Measurements from ENCODE around the gene CXorf38. TPM values are rescaled to one million over a fixed set of nuclear protein-coding genes. Genes with fewer than 3 reads are reported as not detected.

CXorf38 gene, protein sequence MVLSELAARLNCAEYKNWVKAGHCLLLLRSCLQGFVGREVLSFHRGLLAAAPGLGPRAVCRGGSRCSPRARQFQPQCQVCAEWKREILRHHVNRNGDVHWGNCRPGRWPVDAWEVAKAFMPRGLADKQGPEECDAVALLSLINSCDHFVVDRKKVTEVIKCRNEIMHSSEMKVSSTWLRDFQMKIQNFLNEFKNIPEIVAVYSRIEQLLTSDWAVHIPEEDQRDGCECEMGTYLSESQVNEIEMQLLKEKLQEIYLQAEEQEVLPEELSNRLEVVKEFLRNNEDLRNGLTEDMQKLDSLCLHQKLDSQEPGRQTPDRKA
- 6.1 TPM for polyA plus RNA-seq (2013, experiment 1 of 2)
- polyA plus RNA-seq (2013, experiment 2 of 2) = 8.0 TPM

DNA sequence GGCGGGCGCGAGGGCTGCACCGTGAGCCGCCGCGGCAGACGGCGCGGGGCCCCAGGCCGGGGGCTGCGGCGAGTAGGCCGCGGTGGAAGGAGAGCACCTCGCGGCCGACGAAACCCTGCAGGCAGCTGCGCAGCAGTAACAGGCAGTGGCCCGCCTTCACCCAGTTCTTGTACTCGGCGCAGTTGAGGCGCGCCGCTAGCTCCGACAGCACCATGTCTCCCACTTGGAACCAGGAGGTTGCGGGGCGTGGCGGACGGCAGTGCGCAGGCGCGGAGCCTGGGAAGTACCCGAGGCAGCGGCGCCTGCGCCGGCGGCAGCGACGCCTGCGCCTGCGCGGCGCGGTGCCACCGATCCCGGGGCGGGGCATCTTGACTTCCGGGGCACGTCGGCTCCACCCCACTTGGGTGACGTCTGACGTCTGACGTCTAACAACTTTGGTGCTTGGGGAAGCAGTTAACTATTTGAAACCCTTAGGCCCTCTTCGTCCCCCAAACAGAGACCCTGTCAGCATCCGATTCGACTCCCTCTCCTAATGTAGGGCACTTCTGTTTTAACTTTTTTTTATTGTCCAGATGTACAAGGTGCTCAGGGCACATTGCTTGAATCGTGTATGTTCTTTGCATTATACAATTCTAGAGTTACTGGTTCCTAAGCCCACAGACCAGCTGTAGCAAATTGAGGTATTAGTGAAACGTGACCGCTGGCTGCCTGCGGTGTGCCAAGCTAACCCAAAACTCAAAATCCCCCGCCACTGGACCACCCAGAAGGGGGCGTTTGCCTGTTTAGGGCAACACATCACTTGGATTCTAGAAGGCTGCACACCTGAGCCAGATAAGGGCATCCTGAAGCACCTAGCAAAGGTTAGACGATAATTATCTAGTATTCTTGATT is at the start of gene CXorf38:
CXorf38 (minus strand) TSS at position 255 of the 891 bp plus-strand sequence; CDS start at position 214, 41 bp downstream.
- Histone ChIP-seq H3K27me3 (ENCODE audit: insufficient read depth, low read length) (no peaks in the 10 kb centered on the region), H3K4me1 (ENCODE audit: insufficient read depth, low read length) (peaks cover 5% of the 10 kb centered on the region; the same call in 1 of the 2 replicates), H3K27ac (ENCODE audit: low read depth, low read length) (peak within 1 kb of the TSS; percentile 82; the same call in 1 of the 2 replicates), H3K36me3 (ENCODE audit: insufficient read depth, low read length) (peaks cover 41% of the 10 kb centered on the region), H3K9me3 (ENCODE audit: insufficient read depth, low read depth, low read length) (no peaks in the 10 kb centered on the region), H3K4me3 (ENCODE audit: low read length) (peak within 1 kb of the TSS; percentile 84), H3K9ac (ENCODE audit: low read depth, low read length) (peak within 1 kb of the TSS; percentile 76)
- WGBS = 5% methylated on average over 63 of the region's 66 CpGs

DNA sequence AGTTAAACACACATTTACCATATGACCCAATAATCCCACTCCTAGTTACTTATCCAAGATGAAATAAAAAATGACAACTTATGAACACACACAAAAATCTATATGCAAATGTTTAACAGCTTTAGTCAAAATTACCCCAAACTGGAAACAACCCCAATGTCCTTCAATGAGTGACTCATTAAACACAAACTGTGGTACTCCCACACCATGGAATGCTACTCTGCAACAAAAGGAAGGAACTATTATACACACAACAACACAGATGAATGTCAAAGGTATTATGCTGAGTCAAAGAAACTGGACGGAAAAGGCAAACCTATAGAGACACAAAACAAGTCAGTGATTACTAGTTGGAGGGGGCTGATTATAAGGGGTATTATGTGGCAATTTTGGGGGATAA is 47.4 kb upstream of the CXorf38 start:
- Histone ChIP-seq H3K9ac (ENCODE audit: low read depth, low read length) (no peak overlapping the region), H3K4me1 (ENCODE audit: insufficient read depth, low read length) (peaks cover 8% of the 10 kb centered on the region; the same call in 1 of the 2 replicates), H3K27ac (ENCODE audit: low read depth, low read length) (no peak overlapping the region), H3K36me3 (ENCODE audit: insufficient read depth, low read length) (peaks cover 87% of the 10 kb centered on the region), H3K4me3 (ENCODE audit: low read length) (no peak overlapping the region), H3K9me3 (ENCODE audit: insufficient read depth, low read depth, low read length) (no peaks in the 10 kb centered on the region), H3K27me3 (ENCODE audit: insufficient read depth, low read length) (no peaks in the 10 kb centered on the region)
- 100% methylated on average over 1 of the region's 1 CpG for WGBS

DNA sequence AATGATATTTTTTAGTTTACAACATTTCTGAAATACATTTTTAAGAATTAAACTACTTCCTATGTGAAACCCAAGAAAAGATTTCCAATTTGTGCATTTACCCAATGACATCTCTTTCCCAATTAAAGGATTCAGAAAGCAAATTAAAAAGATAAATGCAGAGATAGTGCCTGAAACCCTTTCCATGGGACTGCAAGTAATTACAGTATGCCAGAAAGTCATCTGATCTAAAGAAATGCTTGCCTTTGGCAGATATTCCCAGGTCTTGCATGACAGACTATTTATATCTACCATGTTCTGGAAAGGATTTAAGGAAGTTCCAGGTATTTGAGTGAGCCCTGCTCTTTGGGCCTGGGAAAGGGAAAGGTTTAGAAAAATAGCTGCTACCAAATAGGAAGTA is 41.6 kb upstream of the CXorf38 start:
- no peaks in the 10 kb centered on the region for H3K27me3 ChIP-seq (ENCODE audit: insufficient read depth, low read length)
- no peaks in the 10 kb centered on the region for H3K9me3 ChIP-seq (ENCODE audit: insufficient read depth, low read depth, low read length)
- no peak overlapping the region for H3K4me3 ChIP-seq (ENCODE audit: low read length)
- peaks cover 89% of the 10 kb centered on the region for H3K36me3 ChIP-seq (ENCODE audit: insufficient read depth, low read length)
- H3K9ac ChIP-seq (ENCODE audit: low read depth, low read length) = no peak overlapping the region
- H3K4me1 ChIP-seq (ENCODE audit: insufficient read depth, low read length) = peaks cover 9% of the 10 kb centered on the region; the same call in 1 of the 2 replicates
- H3K27ac ChIP-seq (ENCODE audit: low read depth, low read length) = no peak overlapping the region

DNA sequence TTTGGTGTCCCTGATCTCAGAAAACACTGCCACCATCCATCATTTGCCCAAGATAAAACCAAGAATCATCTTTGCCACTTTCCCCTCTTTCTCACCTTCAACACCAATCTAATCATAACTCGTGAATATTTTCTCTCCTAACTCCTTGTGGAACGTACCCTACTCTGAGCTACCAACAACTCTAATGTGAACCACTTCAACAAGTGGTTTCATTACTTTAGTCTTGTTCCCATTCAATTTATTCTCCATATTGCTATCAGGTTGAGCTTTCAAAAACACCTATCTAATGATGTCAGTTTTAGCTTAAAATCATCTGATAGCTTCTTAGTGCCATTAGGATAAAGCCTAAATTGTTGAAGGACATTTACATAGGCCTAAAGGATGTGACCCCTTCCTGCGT is 39.8 kb upstream of the CXorf38 start:
- H3K9ac ChIP-seq (ENCODE audit: low read depth, low read length) = no peak overlapping the region
- no peak overlapping the region for H3K4me3 ChIP-seq (ENCODE audit: low read length)
- no peaks in the 10 kb centered on the region for H3K27me3 ChIP-seq (ENCODE audit: insufficient read depth, low read length)
- 93% methylated on average over 3 of the region's 3 CpGs for WGBS
- H3K4me1 ChIP-seq (ENCODE audit: insufficient read depth, low read length) = peaks cover 9% of the 10 kb centered on the region; the same call in 1 of the 2 replicates
- H3K27ac ChIP-seq (ENCODE audit: low read depth, low read length) = no peak overlapping the region
- no peaks in the 10 kb centered on the region for H3K9me3 ChIP-seq (ENCODE audit: insufficient read depth, low read depth, low read length)
- H3K36me3 ChIP-seq (ENCODE audit: insufficient read depth, low read length) = peaks cover 89% of the 10 kb centered on the region

DNA sequence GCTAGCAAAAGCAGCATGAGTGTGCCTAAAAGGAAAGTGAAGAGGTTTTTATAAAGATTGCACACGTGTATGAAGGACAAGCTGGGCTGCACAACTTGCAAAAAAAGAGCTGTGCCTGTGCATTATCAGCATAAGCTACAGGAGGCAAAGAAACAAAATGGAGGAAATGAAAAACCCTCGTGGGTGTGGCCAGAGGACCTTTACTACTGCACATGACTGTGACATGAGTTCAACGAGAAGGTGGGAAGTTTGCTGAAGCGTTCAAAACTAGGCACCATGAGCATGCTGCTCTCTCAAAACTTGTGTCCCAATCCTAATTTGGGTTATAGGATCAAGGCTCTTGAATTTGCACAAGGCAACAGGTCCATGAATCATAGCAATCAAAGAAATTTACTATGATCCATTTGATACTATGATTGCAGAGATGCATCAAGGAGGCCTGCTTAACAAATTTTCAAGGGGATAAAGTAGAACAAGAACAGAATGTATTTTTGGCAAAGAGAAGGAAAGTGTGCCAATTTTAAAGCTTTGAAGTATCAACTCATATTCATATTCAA is 38.1 kb upstream of the CXorf38 start:
- Histone ChIP-seq H3K27me3 (ENCODE audit: insufficient read depth, low read length) (no peaks in the 10 kb centered on the region), H3K36me3 (ENCODE audit: insufficient read depth, low read length) (peaks cover 96% of the 10 kb centered on the region), H3K4me1 (ENCODE audit: insufficient read depth, low read length) (0 out of 2 replicates have a peak, but pooled peaks cover 3% of the 10 kb centered on the region), H3K9ac (ENCODE audit: low read depth, low read length) (no peak overlapping the region), H3K9me3 (ENCODE audit: insufficient read depth, low read depth, low read length) (no peaks in the 10 kb centered on the region), H3K27ac (ENCODE audit: low read depth, low read length) (no peak overlapping the region), H3K4me3 (ENCODE audit: low read length) (no peak overlapping the region)
- 82% methylated on average over 4 of the region's 4 CpGs for WGBS

DNA sequence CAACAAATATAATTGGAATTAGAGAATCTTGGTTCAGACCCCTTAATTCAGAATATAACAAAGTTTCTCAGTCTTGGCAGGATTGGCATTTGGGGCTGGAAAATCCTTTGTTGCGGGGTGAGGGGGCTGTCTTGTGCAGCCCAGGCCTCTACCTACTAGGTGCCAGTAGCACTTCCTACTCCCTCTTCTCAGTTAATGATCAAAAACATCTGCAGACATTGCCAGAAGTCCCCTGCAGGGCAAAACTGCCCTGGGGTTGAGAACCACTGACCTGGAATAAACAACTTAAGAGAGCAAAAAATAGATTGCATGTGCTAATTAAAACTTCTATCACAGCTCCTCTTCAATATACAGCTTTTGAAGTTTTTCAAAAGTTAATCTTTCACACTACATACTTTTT is 36.7 kb upstream of the CXorf38 start:
- H3K4me3 ChIP-seq (ENCODE audit: low read length) = no peak overlapping the region
- no peaks in the 10 kb centered on the region for H3K4me1 ChIP-seq (ENCODE audit: insufficient read depth, low read length)
- no peak overlapping the region for H3K27ac ChIP-seq (ENCODE audit: low read depth, low read length)
- WGBS = 88% methylated on average over 1 of the region's 1 CpG
- H3K9me3 ChIP-seq (ENCODE audit: insufficient read depth, low read depth, low read length) = no peaks in the 10 kb centered on the region
- no peak overlapping the region for H3K9ac ChIP-seq (ENCODE audit: low read depth, low read length)
- peaks cover 97% of the 10 kb centered on the region for H3K36me3 ChIP-seq (ENCODE audit: insufficient read depth, low read length)
- no peaks in the 10 kb centered on the region for H3K27me3 ChIP-seq (ENCODE audit: insufficient read depth, low read length)

DNA sequence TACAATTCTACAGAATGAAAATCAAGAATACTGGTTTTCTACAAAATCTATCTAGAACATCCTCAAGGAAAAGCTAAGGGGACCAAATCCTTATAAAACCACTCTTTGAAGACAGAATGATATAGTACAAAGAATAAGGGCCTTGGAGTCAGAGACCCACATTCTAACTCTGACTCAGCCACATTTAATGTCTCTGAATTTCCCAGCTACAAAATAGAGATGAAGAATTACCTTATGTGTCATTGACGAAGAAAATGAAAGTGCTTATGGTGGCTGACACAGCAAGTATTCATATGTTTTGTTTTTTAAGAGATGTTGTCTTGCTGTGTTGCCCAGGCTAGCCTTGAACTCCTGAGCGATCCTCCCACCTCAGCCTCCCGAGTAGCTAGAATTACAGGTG is 35.9 kb upstream of the CXorf38 start:
- Histone ChIP-seq H3K27ac (ENCODE audit: low read depth, low read length) (no peak overlapping the region), H3K9me3 (ENCODE audit: insufficient read depth, low read depth, low read length) (no peaks in the 10 kb centered on the region), H3K4me1 (ENCODE audit: insufficient read depth, low read length) (no peaks in the 10 kb centered on the region), H3K9ac (ENCODE audit: low read depth, low read length) (no peak overlapping the region), H3K4me3 (ENCODE audit: low read length) (no peak overlapping the region), H3K27me3 (ENCODE audit: insufficient read depth, low read length) (no peaks in the 10 kb centered on the region), H3K36me3 (ENCODE audit: insufficient read depth, low read length) (peaks cover 96% of the 10 kb centered on the region)
- WGBS = 91% methylated on average over 3 of the region's 3 CpGs

DNA sequence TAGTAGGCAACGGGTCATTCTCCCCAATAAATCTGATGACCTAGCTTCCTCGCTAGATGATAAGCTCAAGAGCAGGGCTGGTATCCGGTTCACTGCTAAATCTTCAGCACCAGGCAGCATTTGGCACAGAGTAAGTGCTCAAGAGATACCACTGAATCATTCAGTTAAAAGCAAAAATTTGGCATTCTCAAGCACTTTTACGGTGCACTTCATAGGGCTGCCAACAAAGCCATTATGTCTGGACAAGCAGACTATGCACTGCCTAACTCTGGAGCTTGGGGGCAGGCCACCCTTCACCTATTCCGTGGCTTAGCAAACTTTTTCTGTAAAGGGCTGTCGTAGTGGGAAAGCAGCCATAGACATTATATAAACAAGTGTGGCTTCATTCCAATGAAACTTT is 23.8 kb upstream of the CXorf38 start:
- H3K9ac ChIP-seq (ENCODE audit: low read depth, low read length) = no peak overlapping the region
- no peaks in the 10 kb centered on the region for H3K27me3 ChIP-seq (ENCODE audit: insufficient read depth, low read length)
- 96% methylated on average over 6 of the region's 6 CpGs for WGBS
- no peak overlapping the region for H3K27ac ChIP-seq (ENCODE audit: low read depth, low read length)
- no peaks in the 10 kb centered on the region for H3K4me1 ChIP-seq (ENCODE audit: insufficient read depth, low read length)
- peaks cover 95% of the 10 kb centered on the region for H3K36me3 ChIP-seq (ENCODE audit: insufficient read depth, low read length)
- H3K9me3 ChIP-seq (ENCODE audit: insufficient read depth, low read depth, low read length) = no peaks in the 10 kb centered on the region
- H3K4me3 ChIP-seq (ENCODE audit: low read length) = no peak overlapping the region

DNA sequence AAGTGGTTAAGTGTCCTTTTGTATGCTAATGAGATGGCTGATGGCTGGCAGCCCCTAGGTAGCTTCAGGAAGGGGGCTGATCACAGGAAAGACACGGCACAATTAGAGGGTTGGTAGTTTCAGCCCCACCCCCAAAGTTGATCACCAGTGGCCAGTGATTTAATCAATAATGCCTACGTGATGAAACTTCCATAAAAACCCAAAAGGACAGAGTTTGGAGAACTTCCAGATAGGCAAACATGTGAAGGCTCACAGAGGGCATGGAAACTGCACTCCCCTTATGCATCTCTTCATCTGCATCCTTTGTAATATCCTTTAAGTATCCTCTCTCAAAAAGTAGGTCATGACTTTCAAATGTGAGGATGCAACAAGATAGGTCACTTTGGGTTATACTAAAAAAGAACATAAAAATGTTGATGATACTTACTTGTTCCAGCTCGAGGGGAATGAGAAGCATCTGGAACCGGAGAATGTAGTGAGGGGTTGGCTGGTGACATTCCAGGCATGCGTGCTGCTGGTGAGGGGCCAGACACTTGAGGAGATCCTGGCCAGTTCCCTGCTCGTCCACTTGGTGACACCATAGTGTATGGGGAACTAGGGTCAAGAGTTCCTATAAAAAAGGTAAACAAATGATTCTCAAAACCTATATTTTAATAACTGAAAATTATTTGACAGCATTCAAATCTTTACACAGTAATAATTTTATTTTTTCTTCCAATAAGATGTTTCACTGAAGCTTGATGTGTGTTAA is 16.7 kb upstream of the CXorf38 start:
- Histone ChIP-seq H3K27me3 (ENCODE audit: insufficient read depth, low read length) (no peaks in the 10 kb centered on the region), H3K27ac (ENCODE audit: low read depth, low read length) (no peak overlapping the region), H3K9me3 (ENCODE audit: insufficient read depth, low read depth, low read length) (no peaks in the 10 kb centered on the region), H3K9ac (ENCODE audit: low read depth, low read length) (no peak overlapping the region), H3K4me3 (ENCODE audit: low read length) (no peak overlapping the region), H3K4me1 (ENCODE audit: insufficient read depth, low read length) (no peaks in the 10 kb centered on the region), H3K36me3 (ENCODE audit: insufficient read depth, low read length) (peaks cover 94% of the 10 kb centered on the region)
- WGBS = 74% methylated on average over 4 of the region's 6 CpGs

DNA sequence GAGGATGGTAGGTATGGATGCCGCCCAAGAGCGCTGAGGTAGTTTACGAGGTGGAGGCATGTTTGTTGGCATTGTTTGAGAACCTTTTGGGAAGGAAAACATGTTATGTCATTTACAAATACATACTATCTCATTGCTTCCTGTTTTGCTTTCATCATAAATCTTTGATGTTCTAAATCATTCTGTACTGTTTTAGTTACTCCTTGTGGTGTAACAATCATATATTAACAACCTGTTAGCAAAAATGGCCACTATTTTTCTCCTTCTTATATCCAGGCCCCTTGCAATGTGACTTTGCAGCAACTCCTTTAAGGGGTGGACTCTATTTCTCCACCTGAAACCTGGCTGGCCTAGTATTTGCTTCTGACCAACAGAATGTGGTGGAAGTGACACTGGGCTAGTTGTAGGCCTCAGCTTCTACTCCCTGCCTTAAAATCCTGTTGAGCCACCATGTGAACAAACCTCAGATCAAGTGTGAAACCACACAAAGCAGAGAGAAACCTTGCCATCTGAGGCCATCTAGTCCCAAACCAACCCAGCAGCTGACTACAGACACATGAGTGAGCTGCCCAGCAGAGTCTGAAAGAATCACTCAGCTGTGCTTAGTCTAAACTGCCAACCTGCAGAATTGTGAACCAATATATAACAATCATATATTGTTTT is 15.8 kb upstream of the CXorf38 start:
- Histone ChIP-seq H3K4me1 (ENCODE audit: insufficient read depth, low read length) (no peaks in the 10 kb centered on the region), H3K27ac (ENCODE audit: low read depth, low read length) (no peak overlapping the region), H3K27me3 (ENCODE audit: insufficient read depth, low read length) (no peaks in the 10 kb centered on the region), H3K4me3 (ENCODE audit: low read length) (no peak overlapping the region), H3K9ac (ENCODE audit: low read depth, low read length) (no peak overlapping the region), H3K36me3 (ENCODE audit: insufficient read depth, low read length) (peaks cover 94% of the 10 kb centered on the region), H3K9me3 (ENCODE audit: insufficient read depth, low read depth, low read length) (no peaks in the 10 kb centered on the region)
- 92% methylated on average over 3 of the region's 3 CpGs for WGBS
